ENCODE data around the gene GDF10. TPM values are rescaled to one million over a fixed set of nuclear protein-coding genes. Genes with fewer than 3 reads are reported as not detected.

Gene GDF10
- total RNA-seq, 1 donor from 2014 or later: 1.7 TPM

DNA sequence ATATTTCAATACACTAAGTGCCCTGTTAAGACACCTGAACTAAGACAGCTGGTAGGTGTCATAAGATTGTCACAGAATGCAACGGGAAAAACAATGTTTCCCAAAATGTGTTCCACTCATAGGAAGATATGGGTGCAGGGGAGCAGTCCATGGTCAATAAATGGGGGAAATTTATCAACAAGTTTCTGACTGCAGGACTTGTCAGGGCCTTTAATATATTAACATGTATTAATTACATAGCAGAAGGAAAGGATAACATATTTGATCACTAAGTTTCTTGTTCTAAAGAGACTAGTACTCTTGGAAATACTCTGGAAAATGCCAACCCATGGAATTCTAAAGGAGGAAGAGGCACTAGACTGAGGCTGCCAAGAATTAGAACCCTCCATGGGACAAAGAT lies 54.9 kb downstream of the GDF10 start:
- TF ChIP-seq, protein P1, sequence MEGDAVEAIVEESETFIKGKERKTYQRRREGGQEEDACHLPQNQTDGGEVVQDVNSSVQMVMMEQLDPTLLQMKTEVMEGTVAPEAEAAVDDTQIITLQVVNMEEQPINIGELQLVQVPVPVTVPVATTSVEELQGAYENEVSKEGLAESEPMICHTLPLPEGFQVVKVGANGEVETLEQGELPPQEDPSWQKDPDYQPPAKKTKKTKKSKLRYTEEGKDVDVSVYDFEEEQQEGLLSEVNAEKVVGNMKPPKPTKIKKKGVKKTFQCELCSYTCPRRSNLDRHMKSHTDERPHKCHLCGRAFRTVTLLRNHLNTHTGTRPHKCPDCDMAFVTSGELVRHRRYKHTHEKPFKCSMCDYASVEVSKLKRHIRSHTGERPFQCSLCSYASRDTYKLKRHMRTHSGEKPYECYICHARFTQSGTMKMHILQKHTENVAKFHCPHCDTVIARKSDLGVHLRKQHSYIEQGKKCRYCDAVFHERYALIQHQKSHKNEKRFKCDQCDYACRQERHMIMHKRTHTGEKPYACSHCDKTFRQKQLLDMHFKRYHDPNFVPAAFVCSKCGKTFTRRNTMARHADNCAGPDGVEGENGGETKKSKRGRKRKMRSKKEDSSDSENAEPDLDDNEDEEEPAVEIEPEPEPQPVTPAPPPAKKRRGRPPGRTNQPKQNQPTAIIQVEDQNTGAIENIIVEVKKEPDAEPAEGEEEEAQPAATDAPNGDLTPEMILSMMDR (IDR thresholded peaks at IDR 0.05): no peak
- TF ChIP-seq POLR2AphosphoS5 (IDR thresholded peaks at IDR 0.05; ENCODE audit: insufficient read depth in 1 of 2, low read depth in 1 of 2) (no peak), POLR2A (IDR thresholded peaks at IDR 0.05) (no peak)
- no peak for DNase-seq (ENCODE audit: extremely low spot score in 2 of 2)
- Histone ChIP-seq H3K27ac (no peak overlapping the region), H3K27me3 (no peaks in the 10 kb centered on the region), H3K9me3 (no peaks in the 10 kb centered on the region), H3K36me3 (no peaks in the 10 kb centered on the region), H3K4me1 (no peaks in the 10 kb centered on the region), H3K4me3 (no peak overlapping the region)
- intact Hi-C loops (cut with DNase I): no loop called here

DNA sequence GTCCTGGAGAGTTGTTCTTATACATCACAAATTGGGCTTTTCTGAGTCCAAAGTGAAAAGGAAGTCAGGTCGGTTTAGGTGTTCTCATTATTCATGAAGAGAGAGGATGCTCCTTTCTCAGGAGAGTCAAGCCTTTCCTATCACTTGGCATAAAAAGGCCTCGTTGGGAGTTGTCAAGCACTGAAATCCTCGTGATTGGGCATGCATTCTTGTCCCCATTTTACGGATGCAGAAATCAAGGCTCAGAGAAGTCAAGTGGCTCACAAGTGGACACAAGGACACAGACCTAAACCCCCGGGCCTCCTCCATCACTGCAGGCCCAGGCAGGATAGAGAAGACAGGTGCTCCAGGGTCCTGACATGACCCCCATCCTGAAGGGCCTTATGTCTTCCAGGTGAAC lies 56.7 kb downstream of the GDF10 start:
- no peaks in the 10 kb centered on the region for H3K36me3 ChIP-seq
- H3K4me1 ChIP-seq: no peaks in the 10 kb centered on the region
- H3K9me3 ChIP-seq: no peaks in the 10 kb centered on the region
- H3K27me3 ChIP-seq: no peaks in the 10 kb centered on the region
- intact Hi-C loops (cut with DNase I): no loop called here
- no peak for DNase-seq (ENCODE audit: extremely low spot score in 2 of 2)
- H3K4me3 ChIP-seq: no peak overlapping the region
- H3K27ac ChIP-seq: no peak overlapping the region
- TF ChIP-seq POLR2AphosphoS5 (IDR thresholded peaks at IDR 0.05; ENCODE audit: insufficient read depth in 1 of 2, low read depth in 1 of 2): no peak
- no peak for TF ChIP-seq POLR2A (IDR thresholded peaks at IDR 0.05)
- TF ChIP-seq, protein P1 (IDR thresholded peaks at IDR 0.05): no peak

DNA sequence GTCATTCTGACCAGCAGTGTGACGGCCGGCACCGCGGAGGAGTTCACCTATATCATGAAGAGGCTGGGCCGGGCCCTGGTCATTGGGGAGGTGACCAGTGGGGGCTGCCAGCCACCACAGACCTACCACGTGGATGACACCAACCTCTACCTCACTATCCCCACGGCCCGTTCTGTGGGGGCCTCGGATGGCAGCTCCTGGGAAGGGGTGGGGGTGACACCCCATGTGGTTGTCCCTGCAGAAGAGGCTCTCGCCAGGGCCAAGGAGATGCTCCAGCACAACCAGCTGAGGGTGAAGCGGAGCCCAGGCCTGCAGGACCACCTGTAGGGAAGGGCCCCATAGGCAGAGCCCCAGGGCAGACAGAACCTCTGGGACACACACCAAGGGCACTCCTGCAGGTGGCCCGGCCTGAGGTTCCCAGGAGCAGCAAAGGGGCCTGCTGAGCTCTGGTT lies 57.2 kb downstream of the GDF10 start:
- intact Hi-C loops (cut with DNase I): no loop called here
- H3K27ac ChIP-seq: no peak overlapping the region
- no peak for DNase-seq (ENCODE audit: extremely low spot score in 2 of 2)
- H3K27me3 ChIP-seq: no peaks in the 10 kb centered on the region
- TF ChIP-seq POLR2AphosphoS5 (IDR thresholded peaks at IDR 0.05; ENCODE audit: insufficient read depth in 1 of 2, low read depth in 1 of 2) (no peak), POLR2A (IDR thresholded peaks at IDR 0.05) (no peak)
- TF ChIP-seq, protein P1 (IDR thresholded peaks at IDR 0.05): no peak
- H3K36me3 ChIP-seq: no peaks in the 10 kb centered on the region
- no peak overlapping the region for H3K4me3 ChIP-seq
- H3K4me1 ChIP-seq: no peaks in the 10 kb centered on the region
- no peaks in the 10 kb centered on the region for H3K9me3 ChIP-seq

DNA sequence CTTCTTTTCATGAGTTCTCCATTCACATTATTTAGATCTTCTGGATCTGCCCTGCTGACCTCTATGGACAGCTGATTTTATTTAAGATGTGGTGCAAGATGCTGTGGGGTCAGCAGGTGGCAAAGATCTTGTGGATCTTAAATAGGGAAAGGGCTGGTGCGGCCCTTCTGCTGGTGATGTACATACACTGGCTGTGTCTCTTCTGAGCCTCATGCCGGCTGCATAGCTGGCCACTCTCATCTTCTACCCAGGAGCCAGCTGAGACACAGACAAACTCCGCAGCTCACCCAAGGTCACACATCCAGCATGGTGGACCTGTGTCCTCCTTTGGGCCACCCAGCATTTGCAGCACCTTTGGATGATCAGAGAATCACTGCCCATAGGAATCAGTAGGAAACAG lies 57.9 kb downstream of the GDF10 start:
- Histone ChIP-seq H3K36me3 (no peaks in the 10 kb centered on the region), H3K27ac (no peak overlapping the region), H3K9me3 (no peaks in the 10 kb centered on the region), H3K27me3 (no peaks in the 10 kb centered on the region), H3K4me1 (no peaks in the 10 kb centered on the region), H3K4me3 (no peak overlapping the region)
- intact Hi-C loops (cut with DNase I): no loop called here
- no peak for DNase-seq (ENCODE audit: extremely low spot score in 2 of 2)
- TF ChIP-seq, protein P1 (IDR thresholded peaks at IDR 0.05): no peak
- no peak for TF ChIP-seq POLR2A (IDR thresholded peaks at IDR 0.05)
- TF ChIP-seq POLR2AphosphoS5 (IDR thresholded peaks at IDR 0.05; ENCODE audit: insufficient read depth in 1 of 2, low read depth in 1 of 2): no peak

DNA sequence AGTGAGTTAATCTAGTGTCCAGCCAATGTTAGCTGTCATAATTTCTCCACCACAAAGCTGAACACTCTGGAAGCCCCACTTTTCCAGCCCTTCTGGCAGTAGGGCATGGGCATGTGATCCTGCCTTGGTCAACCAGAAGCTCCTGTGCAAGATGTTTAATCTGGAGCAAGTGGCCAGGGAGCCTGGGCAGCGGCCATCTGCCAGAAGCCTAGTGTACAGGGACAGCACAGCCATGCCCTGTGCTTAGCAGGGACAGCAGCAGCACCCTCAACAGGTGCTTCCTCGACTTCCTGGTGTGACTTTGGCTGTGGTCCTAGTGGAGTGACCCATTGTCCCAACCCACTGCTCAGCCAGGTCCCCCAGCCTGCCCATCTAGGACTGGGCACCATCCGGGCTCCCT lies 58.5 kb downstream of the GDF10 start:
- Histone ChIP-seq H3K27me3 (no peaks in the 10 kb centered on the region), H3K4me3 (no peak overlapping the region), H3K27ac (no peak overlapping the region), H3K4me1 (no peaks in the 10 kb centered on the region), H3K9me3 (no peaks in the 10 kb centered on the region), H3K36me3 (no peaks in the 10 kb centered on the region)
- DNase-seq (ENCODE audit: extremely low spot score in 2 of 2): no peak
- intact Hi-C loops (cut with DNase I): no loop called here
- TF ChIP-seq POLR2A (IDR thresholded peaks at IDR 0.05) (no peak), POLR2AphosphoS5 (IDR thresholded peaks at IDR 0.05; ENCODE audit: insufficient read depth in 1 of 2, low read depth in 1 of 2) (no peak)
- TF ChIP-seq, protein P1 (IDR thresholded peaks at IDR 0.05): no peak

Measured in vagina (tissue), 2 donors.